Measurements from ENCODE around the gene SMIM33.
"Not testable (repeated sequence)": the region's sequence is repeated elsewhere in the genome, so short reads cannot be mapped to it uniquely, and the experiment has no call there.

Gene SMIM33

DNA sequence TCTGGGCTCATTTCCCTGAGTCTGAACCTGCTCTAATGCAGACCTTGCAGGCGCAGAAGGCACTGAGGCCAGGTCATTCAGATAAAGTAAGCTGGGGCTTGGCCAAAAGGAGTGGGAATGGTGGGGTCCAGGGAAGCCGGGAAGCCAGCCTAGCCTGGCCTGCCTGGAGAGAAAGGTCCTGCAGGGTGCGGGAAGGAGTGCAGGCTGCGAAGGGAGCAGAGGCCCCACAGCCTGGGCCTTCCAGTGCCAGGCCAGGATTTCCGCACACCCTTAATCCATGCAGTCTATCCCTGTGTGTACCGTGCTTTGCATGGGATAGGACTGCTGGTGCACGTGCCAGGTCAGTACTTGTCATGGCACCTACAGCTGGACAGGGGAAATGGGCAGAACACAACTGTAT, 15.4 kb downstream of the SMIM33 start:
- no peak for DNase-seq

DNA sequence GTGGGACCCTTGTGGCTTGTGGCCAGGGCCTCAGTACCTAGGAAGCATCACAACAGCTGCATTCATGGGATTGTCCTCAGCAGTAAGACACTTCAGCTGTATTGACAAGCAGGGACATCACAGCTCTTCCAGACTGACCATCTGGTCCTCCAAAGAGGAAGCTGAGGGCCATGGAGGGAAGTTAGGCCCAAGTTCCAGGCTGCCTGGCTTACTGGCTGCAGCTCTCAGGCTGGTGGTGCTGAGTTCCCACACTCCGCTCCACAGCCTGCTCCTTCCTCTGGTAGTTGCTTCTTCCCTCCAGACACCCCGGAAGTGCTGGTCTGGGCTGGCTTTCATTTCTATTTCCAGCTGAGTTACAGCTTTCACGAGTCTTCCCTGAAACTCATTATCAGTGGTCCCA, 17.5 kb downstream of the SMIM33 start:
- no peak for DNase-seq

DNA sequence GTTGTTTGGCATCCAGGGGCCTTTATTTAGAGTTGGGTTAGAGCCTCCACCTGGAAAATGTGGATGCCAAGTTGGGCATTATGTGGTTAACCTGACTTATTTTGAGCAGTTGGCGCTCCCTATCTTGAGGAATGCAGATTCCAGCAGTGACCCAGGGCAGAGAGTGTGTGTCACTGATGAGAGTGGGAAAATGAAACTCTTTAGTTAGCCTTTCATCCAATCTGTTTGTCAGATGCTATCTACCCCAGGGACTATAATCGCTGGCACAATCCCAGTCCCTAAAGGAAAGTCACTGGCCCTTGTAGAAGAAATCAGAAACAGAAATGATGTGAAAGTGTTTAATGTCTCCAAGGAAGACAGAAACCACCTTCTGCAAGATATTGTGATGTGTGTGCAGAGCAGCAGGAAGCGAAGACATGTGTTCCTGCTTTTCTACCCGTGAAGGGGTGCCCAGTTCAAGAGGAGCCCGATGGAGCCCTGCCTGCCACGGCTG, 21.9 kb downstream of the SMIM33 start:
- no peak for DNase-seq

DNA sequence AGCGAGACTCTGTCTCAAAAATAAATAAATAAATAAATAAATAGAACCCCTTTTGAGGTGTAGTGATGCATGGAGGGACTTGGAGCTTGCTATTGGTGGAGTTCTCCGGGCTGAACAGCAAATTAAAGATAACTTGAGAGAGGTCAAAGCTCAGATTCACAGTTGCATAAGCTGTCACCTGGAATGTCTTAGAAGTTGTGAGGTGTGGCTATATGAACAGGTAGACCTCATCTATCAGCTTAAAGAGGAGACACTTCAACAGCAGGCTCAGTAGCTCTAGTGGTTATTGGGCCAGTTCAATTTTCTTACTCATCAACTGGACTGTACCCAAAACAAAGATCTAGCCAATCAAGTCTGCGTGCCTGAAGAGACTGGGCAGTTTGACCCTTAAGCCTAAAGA, 23.5 kb downstream of the SMIM33 start:
- no peak for DNase-seq

DNA sequence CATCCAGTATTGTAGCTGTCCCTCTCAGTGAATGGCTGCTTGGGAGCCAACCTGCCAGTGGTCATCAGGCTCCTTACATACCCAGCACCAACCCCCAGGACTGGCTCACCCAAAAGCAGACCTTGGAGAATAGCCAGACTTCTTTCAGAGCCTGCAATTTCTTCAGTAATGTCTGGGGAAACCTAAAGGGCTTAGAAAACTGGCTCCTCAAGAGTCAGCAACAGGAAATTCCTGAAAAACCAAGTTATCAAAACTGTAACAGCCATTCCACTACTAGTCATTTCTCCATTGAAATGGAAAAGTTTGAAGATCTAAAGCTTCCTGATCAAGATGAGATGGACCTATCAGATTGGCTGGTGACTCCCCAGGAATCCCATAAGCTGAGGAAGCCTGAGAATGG, 24.0 kb downstream of the SMIM33 start:
- no peak for DNase-seq

DNA sequence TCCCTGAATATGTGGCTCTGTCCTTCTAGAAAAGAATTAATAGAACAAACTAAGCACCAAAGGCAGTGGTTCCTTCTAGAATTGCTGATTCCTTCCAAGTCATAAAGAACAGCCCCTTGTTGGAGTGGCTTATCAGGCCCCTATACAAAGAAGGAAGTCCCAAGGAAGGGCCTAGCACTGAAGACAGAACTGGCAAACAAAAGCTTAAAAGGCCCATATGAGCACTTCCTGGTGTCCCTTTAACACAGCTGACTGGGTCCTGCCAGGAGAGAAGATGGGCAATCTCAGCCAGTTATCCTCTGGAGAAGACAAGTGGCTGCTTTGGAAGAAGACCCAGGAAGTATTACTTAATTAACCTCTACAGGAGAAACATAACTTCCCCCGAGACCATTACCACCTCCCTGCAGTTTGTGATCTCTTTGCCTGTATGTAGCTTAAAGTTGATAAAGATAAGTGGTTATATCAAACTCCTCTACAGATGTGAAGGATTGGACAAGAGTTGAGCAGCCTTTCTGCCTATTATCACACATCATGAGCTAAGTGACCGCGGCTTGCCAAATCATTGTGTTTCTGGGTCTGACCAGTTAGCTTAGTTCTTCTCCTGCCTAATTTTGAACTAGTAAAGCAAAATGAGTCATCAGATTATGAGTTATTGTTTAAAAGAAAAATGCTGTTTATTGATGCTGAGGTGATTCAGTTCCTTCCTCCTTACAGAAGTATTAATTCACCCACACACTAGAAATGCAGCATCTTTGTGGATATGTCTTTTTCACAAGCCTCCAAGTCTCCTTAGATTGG, 25.0 kb downstream of the SMIM33 start:
- no peak for DNase-seq

DNA sequence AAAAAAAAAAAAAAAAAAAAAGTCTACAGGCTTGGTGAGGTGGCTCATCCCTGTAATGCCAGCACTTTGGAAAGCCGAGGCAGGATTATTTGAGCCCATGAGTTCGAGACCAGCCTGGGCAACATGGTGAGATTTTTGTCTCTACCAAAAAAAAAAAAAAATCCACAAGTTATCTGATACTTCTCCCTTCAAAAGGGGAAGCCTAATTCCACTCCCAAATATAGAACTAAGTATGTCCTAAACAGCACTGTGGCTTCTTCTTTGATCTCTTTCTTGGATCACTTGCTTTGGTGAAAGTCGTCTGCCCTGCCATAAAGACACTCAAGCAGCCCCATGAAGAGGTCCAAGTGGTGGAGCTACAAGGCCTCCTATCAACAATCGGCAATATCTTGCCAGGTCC, 30.6 kb downstream of the SMIM33 start:
- no peak for DNase-seq

DNA sequence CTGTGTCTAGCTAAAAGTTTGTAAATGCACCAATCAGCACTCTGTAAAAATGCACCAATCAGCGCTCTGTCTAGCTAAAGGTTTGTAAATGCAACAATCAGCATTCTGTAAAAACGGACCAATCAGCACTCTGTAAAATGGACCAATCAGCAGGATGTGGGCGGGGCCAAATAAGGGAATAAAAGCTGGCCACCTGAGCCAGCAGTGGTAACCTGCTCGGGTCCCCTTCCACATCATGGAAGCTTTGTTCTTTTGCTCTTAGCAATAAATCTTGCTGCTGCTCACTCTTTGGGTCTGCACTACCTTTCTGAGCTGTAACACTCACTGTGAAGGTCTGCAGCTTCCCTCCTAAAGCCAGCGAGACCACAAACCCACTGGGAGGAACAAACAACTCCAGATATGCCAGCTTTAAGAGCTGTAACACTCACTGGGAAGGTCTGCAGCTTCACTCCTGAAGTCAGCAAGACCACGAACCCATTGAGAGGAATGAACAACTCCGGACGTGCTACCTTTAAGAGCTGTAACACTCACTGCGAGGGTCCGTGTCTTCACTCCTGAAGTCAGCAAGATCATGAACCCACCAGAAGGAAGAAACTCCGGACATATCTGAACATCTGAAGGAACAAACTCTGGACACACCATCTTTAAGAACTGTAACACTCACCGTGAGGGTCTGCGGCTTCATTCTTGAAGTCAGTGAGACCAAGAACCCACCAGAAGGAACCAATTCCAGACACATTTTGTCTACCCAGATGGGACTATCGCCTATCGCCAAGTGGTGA, 32.4 kb downstream of the SMIM33 start:
- DNase-seq: not testable (repeated sequence)

DNA sequence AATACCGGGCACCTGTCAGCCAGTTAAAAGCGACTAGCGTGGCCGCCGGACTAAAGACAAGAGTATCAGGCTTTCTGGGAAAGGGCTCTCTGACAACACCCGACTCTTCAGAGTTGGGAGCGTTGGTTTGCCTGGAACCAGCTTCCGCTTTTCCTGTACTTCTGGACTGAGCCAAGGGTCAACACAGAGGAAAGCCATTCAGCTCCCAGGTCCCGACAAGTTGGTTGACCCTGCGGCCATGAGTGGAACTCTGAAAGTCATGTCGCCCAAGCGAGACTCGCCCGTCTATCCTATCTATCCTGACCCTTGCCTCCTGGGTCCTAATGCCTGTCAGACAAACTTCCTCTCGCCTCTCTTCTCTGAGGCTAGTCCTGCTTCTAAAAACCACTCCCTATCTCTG, 33.1 kb downstream of the SMIM33 start:
- not testable (repeated sequence) for DNase-seq

DNA sequence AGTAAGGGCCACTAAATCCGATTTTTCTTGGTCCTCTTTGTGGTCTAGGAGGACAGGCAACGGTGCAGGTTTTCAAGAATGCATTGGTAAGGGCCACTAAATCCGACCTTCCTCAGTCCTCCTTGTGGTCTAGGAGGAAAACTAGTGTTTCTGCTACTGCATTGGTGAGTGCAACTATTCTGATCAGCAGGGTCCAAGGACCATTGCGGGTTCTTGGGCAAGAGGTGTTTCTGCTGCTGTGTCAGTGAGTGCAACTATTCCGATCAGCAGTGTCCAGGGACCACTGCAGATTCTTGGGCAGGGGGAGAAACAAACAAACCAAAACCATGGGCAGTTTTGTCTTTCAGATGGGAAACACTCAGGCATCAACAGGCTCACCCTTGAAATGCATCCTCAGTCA, 33.9 kb downstream of the SMIM33 start:
- not testable (repeated sequence) for DNase-seq

DNA sequence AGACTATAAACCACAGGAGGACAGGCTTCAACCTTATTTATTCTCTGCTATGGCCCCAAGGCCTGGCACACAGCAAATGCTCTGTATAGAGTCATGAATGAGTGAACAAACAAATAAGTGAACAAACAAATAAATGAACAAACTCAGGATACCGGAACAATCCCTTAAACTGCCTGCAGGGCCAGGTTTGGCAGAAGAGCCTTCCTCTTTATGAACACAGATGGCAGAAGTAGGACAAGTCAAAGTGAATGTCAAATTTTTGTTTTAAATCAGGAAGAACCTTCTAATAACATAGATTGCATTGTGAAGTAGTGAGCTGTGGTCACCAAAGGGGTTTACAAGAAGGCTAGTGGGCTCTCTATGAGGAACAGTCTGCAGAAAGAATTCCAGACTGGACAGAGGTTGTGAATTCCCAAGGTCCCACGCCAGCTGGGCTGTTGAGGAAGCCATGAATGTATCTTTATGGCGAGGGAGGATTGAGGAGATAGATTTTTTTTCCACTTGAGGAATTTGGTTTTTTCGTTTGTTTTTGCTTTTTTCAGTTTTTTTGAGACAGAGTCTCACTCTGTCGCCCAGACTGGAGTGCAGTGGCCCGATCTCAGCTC, 42.1 kb downstream of the SMIM33 start:
- DNase-seq: no peak

DNA sequence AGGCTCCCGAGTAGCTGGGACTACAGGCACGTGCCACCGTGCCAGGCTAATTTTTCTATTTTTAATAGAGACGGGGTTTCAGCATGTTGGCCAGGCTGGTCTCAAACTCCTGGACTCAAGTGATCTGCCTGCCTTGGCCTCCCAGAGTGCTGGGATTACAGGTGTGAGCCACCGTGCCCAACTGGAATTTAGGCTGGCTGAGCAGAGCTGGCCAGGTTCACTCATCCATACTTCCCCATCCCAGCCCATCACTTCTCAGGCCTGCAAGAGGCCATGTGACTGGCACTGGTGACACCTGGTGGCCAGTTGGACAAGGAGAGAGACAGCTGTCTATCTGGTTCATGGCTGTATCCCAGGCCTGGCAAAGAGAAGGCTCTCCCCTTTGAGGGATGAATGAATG, 42.6 kb downstream of the SMIM33 start:
- not testable (repeated sequence) for DNase-seq

DNA sequence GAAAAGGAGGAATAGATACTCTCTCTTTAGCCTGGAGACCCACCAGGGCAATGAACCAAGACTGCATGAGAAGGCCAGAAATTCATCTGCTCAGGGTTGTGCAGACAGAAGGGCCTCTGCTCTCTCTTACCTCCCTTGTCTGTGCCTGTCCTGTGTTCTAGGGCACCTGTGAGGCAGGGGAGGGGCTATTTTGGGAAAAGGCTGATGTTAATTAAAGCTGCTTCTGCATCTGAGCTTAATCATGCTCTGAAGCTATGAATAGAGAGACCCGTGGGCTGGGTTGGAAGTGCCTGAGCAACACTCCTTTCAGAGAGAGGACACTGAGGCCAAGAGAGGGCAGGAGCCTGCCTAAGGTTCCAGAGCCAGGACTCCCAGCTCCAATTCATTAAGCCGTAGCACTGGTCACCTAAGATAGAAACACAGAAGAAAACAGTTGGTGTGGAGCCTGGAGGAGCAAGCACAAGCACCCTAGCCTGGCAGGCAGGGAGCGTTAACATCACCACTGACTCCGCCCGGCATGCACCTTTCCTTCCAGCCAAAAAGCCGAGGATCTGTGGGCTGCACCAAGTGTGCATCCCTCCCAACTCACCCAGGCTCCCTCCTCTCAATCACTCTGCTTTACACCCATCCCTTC, 43.2 kb downstream of the SMIM33 start:
- DNase-seq: no peak

DNA sequence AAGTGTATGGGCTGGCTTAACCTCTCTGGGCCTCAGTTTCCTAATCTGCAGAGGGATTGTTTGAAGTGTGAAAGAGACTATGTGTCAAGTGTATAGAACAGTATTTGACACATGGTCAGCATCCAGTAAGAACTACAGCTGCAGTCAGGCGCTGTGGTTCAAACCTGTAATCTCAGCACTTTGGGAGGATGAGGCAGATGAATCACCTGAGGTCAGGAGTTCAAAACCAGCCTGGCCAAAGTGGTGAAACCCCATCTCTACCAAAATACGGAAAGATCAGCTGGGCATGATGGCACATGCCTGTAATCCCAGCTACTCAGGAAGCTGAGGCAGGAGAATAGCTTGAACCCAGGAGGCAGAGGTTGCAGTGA, 43.7 kb downstream of the SMIM33 start:
- DNase-seq: no peak

DNA sequence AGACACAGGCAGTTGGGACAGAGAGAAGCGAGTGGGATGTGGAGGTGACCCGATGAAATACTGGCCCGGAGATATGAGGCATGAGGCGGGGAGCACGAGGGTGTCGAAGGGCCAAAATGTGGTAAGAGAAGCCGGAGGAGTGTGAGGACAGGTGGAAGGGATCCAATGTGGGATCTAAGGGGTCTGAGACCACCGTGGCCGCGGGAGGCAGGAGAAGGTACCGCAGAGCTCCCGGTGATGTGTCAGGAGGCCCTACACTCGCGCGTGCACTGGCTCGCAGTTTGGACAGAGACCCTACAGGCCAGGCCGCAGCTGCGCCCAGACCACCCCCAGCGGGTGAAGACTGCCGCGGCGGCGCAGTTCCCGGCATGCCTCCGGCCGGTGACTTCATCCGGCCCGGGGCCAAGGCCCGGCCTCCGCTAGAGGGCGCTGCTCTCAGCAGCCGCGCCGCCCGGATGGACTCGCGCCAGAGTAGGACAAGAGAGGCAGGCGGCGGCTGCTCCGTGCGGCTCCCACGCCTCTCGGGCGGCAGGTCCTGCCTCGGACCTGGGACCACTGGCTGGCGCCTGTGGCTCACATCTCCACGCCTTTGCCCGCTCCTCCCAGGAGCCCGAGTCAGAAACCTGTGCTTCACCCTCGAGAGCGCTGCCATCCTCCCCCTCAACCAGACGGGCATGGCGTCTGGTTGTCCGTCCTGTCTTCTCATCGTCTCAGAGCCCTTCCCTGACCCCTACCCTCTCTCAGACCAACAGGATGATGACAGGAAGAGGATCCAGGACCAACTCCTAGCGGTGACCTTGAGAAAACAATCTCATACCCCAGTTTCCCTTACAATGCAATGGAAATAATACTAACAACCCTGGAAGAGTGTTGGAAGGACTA, 47.1 kb downstream of the SMIM33 start:
- DNase-seq: peak; percentile 57
